GM10847 (cell line): ENCODE data around the gene LAMTOR2.

Experiments used
- POLR2A ChIP-seq: IDR thresholded peaks from 2 replicates; pipeline ENCODE4 v1.6.1; 2011; ENCODE audit not compliant: insufficient read length; ENCODE audit errors: extremely low read depth

LAMTOR2 gene

GRCh38 chr1:156100205-156100995, 45.8 kb downstream of the LAMTOR2 start:
- TF ChIP-seq POLR2A: no peak

GRCh38 chr1:156101880-156102279, 47.3 kb downstream of the LAMTOR2 start:
- TF ChIP-seq POLR2A: no peak

- TF ChIP-seq POLR2A: no peak
Observed at GRCh38 chr1:156102633-156103511, 48.3 kb downstream of the LAMTOR2 start.

GRCh38 chr1:156103521-156103947, 49.0 kb downstream of the LAMTOR2 start:
- TF ChIP-seq POLR2A: no peak

- no peak for TF ChIP-seq POLR2A
Observed at GRCh38 chr1:156104065-156104810, 49.7 kb downstream of the LAMTOR2 start.

- TF ChIP-seq POLR2A: no peak
Observed at GRCh38 chr1:156104861-156105832, 50.6 kb downstream of the LAMTOR2 start.

GRCh38 chr1:156106624-156107488, 52.3 kb downstream of the LAMTOR2 start:
- TF ChIP-seq POLR2A: no peak

GRCh38 chr1:156108057-156108456, 53.5 kb downstream of the LAMTOR2 start:
- no peak for TF ChIP-seq POLR2A
